ENCODE data around the gene OTUD5.
"Not testable (repeated sequence)": the region's sequence is repeated elsewhere in the genome, so short reads cannot be mapped to it uniquely, and the experiment has no call there.

The OTUD5 gene

GRCh38 chrX:48905090-48905790 is 52.2 kb downstream of the OTUD5 start:
- DNase-seq, result no peak

GRCh38 chrX:48904626-48905025 is 52.8 kb downstream of the OTUD5 start:
- no peak for DNase-seq

GRCh38 chrX:48904180-48904579 is 53.2 kb downstream of the OTUD5 start:
- DNase-seq, result no peak

GRCh38 chrX:48903290-48903689 is 54.1 kb downstream of the OTUD5 start:
- DNase-seq, result no peak

- DNase-seq, result no peak
Measured at GRCh38 chrX:48902776-48903175, 54.6 kb downstream of the OTUD5 start.

GRCh38 chrX:48902135-48902534 is 55.3 kb downstream of the OTUD5 start:
- DNase-seq, result no peak

- DNase-seq, result no peak
Measured at GRCh38 chrX:48901069-48901468, 56.3 kb downstream of the OTUD5 start.

GRCh38 chrX:48899078-48899410 is 58.4 kb downstream of the OTUD5 start:
- DNase-seq, result no peak

GRCh38 chrX:48897625-48898306 is 59.6 kb downstream of the OTUD5 start, which contains the start of the genes PQBP1 and TIMM17B:
Gene PQBP1, plus strand, starts transcription at chrX:48897930. Its CDS starts 580 bp downstream, at chrX:48898510.
Gene TIMM17B, minus strand, starts transcription at chrX:48897768. Its CDS starts 19 bp downstream, at chrX:48897749.
- peak; percentile 92 for DNase-seq

- peak; percentile 80 for DNase-seq
Measured at GRCh38 chrX:48897157-48897624, 60.2 kb downstream of the OTUD5 start.

- peak; percentile 9 for DNase-seq
Measured at GRCh38 chrX:48896611-48897011, 60.8 kb downstream of the OTUD5 start.

- DNase-seq, result no peak
Measured at GRCh38 chrX:48894891-48895290, 62.5 kb downstream of the OTUD5 start.

- DNase-seq, result no peak
Measured at GRCh38 chrX:48893556-48894348, 63.7 kb downstream of the OTUD5 start.

GRCh38 chrX:48892896-48893295 is 64.5 kb downstream of the OTUD5 start:
- DNase-seq, result no peak

- DNase-seq, result peak; percentile 70
Measured at GRCh38 chrX:48891402-48892288, 65.8 kb downstream of the OTUD5 start.

GRCh38 chrX:48890934-48891401 is 66.4 kb downstream of the OTUD5 start:
- no peak for DNase-seq

- no peak for DNase-seq
Measured at GRCh38 chrX:48890296-48890925, 67.0 kb downstream of the OTUD5 start.

GRCh38 chrX:48886586-48886985 is 70.8 kb downstream of the OTUD5 start:
- DNase-seq, result not testable (repeated sequence)

GRCh38 chrX:48883729-48884128 is 73.7 kb downstream of the OTUD5 start:
- no peak for DNase-seq

- not testable (repeated sequence) for DNase-seq
Measured at GRCh38 chrX:48876944-48877343, 80.5 kb downstream of the OTUD5 start.

Measured in COR-L47 (cell line).